WTC11 (cell line): ENCODE measurements around the gene RCAN3. TPM values are rescaled to one million over a fixed set of nuclear protein-coding genes. Genes with fewer than 3 reads are reported as not detected.
"Not testable (repeated sequence)": the region's sequence is repeated elsewhere in the genome, so short reads cannot be mapped to it uniquely, and the experiment has no call there.

ENCODE experiments used
- ATAC-seq: fragments of 200-7000 bp; cut with Tn5 transposase; 2 replicates; pipeline ENCODE4 v1.10.0; 2021; ENCODE audit warnings: mild to moderate bottlenecking, moderate library complexity
- CTCF ChIA-PET: fragments of 300-600 bp; sonication (Branson Sonifier 250); formaldehyde crosslinking; loops from one replicate; lab custom pipeline; 2021; ENCODE audit warnings: antibody characterized with exemption; lab: Charles Lee
- POLR2A ChIA-PET: fragments of 350-600 bp; sonication (Branson Sonifier 250); formaldehyde crosslinking; loops from one replicate; lab custom pipeline; 2021; ENCODE audit warnings: antibody characterized with exemption; lab: Charles Lee
- DNase-seq: peaks from one replicate; pipeline ENCODE4 v3.0.0; 2021; ENCODE audit warnings: low spot score
- H3K27ac Mint-ChIP-seq: 2 replicates; pipeline ENCODE4 v1.8.0; 2021; ENCODE audit warnings: mixed read lengths
- H3K27me3 Mint-ChIP-seq: 2 replicates; pipeline ENCODE4 v1.8.0; 2021; ENCODE audit warnings: low read depth, mild to moderate bottlenecking, moderate library complexity, mixed read lengths
- H3K36me3 Mint-ChIP-seq: 2 replicates; pipeline ENCODE4 v1.8.0; 2021; ENCODE audit warnings: mixed read lengths
- H3K4me1 Mint-ChIP-seq: 2 replicates; pipeline ENCODE4 v1.8.0; 2022; ENCODE audit warnings: mixed read lengths
- H3K4me3 Mint-ChIP-seq: 2 replicates; pipeline ENCODE4 v1.8.0; 2021; ENCODE audit warnings: mild to moderate bottlenecking, moderate library complexity, mixed read lengths
- H3K9me3 Mint-ChIP-seq: 2 replicates; pipeline ENCODE4 v1.8.0; 2021; ENCODE audit warnings: mixed read lengths
- CBFB ChIP-seq: sonication (generic); formaldehyde crosslinking; IDR thresholded peaks from 2 replicates; pipeline ENCODE4 v1.8.1; 2022; ENCODE audit warnings: mild to moderate bottlenecking, low read depth, missing genetic modification reagents
- CREB1 ChIP-seq: sonication (generic); formaldehyde crosslinking; IDR thresholded peaks from 2 replicates; pipeline ENCODE4 v1.8.0; 2023; ENCODE audit warnings: mild to moderate bottlenecking, missing genetic modification reagents
- FOXJ3 ChIP-seq: sonication (generic); formaldehyde crosslinking; IDR thresholded peaks from 2 replicates; pipeline ENCODE4 v1.9.0; 2021; ENCODE audit warnings: missing genetic modification reagents, mild to moderate bottlenecking, borderline replicate concordance
- GABPB1 ChIP-seq: sonication (generic); formaldehyde crosslinking; IDR thresholded peaks from 2 replicates; pipeline ENCODE4 v1.8.1; 2023; ENCODE audit warnings: mild to moderate bottlenecking, missing genetic modification reagents
- HMGA2 ChIP-seq: fragments of 250-450 bp; sonication (Bioruptor Pico); IDR thresholded peaks from 2 replicates; pipeline ENCODE4 v1.4.0; 2021; ENCODE audit warnings: mild to moderate bottlenecking, moderate library complexity
- RORB ChIP-seq: fragments of 250-450 bp; sonication (Bioruptor Pico); IDR thresholded peaks from 2 replicates; pipeline ENCODE4 v1.9.0; 2021; ENCODE audit warnings: mild to moderate bottlenecking
- SMAD4 ChIP-seq: sonication (generic); formaldehyde crosslinking; IDR thresholded peaks from 2 replicates; pipeline ENCODE4 v1.8.0; 2022; ENCODE audit warnings: mild to moderate bottlenecking, missing genetic modification reagents
- TCF7 ChIP-seq: sonication (generic); formaldehyde crosslinking; IDR thresholded peaks from 2 replicates; pipeline ENCODE4 v1.8.0; 2022; ENCODE audit warnings: mild to moderate bottlenecking, low read depth, missing genetic modification reagents, moderate library complexity
- TP53 ChIP-seq: sonication (generic); formaldehyde crosslinking; IDR thresholded peaks from 2 replicates; pipeline ENCODE4 v1.8.1; 2023; ENCODE audit warnings: mild to moderate bottlenecking, missing genetic modification reagents
- ZNF121 ChIP-seq: sonication (generic); formaldehyde crosslinking; IDR thresholded peaks from 2 replicates; pipeline ENCODE4 v1.8.0; 2023; ENCODE audit warnings: missing genetic modification reagents
- ZNF396 ChIP-seq: fragments of 250-450 bp; sonication (Bioruptor Pico); IDR thresholded peaks from 2 replicates; pipeline ENCODE4 v1.8.0; 2021; ENCODE audit warnings: mild to moderate bottlenecking, moderate library complexity, borderline replicate concordance
- ZNF416 ChIP-seq: fragments of 250-450 bp; sonication (Bioruptor Pico); IDR thresholded peaks from 2 replicates; pipeline ENCODE4 v1.9.0; 2021; ENCODE audit warnings: mild to moderate bottlenecking, inconsistent platforms
- total RNA-seq: library from RNA; stranded (reverse); gene quantifications from 3 replicates; pipeline ENCODE4 v1.2.3, GENCODE V29; 2021
- TF ChIP-seq, protein P1 (sequence below): sonication (generic); formaldehyde crosslinking; IDR thresholded peaks from 2 replicates; pipeline ENCODE4 v1.8.1; 2023; ENCODE audit warnings: mild to moderate bottlenecking, missing genetic modification reagents, moderate library complexity
- TF ChIP-seq, protein P2 (sequence below): sonication (generic); formaldehyde crosslinking; IDR thresholded peaks from 2 replicates; pipeline ENCODE4 v1.8.0; 2023; ENCODE audit warnings: mild to moderate bottlenecking, missing genetic modification reagents
- TF ChIP-seq, protein P3 (sequence below): sonication (generic); formaldehyde crosslinking; conservative IDR thresholded peaks from 2 replicates; pipeline ENCODE4 v1.8.1; 2022; ENCODE audit warnings: mild to moderate bottlenecking, missing genetic modification reagents
- TF ChIP-seq, protein P4 (sequence below): sonication (generic); formaldehyde crosslinking; IDR thresholded peaks from 2 replicates; pipeline ENCODE4 v1.8.1; 2023; ENCODE audit warnings: mild to moderate bottlenecking, missing genetic modification reagents, moderate library complexity
- TF ChIP-seq, protein P5 (sequence below): sonication (generic); formaldehyde crosslinking; IDR thresholded peaks from 2 replicates; pipeline ENCODE4 v1.8.0; 2023; ENCODE audit warnings: missing genetic modification reagents

The RCAN3 gene
- total RNA-seq, 1 experiment from 2014 or later, result 23.3 TPM

DNA sequence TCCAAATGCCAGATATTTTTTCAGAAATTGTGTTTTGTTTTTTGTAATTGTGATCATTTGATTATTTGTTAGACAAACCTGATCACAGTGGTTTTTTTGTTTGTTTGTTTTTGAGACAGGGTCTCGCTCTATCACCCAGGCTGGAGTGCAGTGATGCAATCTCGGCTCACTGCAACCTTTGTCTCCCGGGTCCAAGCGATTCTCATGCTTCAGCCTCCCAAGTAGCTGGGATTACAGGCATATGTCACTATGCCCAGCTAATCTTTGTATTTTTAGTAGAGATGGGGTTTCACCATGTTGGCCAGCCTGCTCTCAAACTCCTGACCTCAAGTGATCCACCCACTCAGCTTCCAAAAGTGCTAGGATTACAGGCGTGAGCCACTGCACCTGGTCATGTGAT lies 46.6 kb downstream of the RCAN3 start:
- H3K27me3 Mint-ChIP-seq, H3K4me3 Mint-ChIP-seq, POLR2A ChIA-PET, H3K9me3 Mint-ChIP-seq, H3K36me3 Mint-ChIP-seq: not testable (repeated sequence)
- CTCF ChIA-PET, result interaction anchor here (1.4 to 3.5 kb wide), 2 partner anchors 38 to 399 kb away, joined by 5 to 25 read pairs; no protein-coding TSS in a partner anchor
- H3K4me1 Mint-ChIP-seq, result peaks cover 19% of the 10 kb centered on the region
- peak; percentile 89 for TF ChIP-seq GABPB1 (CRISPR knock-in tag)
- TF ChIP-seq, protein P1, sequence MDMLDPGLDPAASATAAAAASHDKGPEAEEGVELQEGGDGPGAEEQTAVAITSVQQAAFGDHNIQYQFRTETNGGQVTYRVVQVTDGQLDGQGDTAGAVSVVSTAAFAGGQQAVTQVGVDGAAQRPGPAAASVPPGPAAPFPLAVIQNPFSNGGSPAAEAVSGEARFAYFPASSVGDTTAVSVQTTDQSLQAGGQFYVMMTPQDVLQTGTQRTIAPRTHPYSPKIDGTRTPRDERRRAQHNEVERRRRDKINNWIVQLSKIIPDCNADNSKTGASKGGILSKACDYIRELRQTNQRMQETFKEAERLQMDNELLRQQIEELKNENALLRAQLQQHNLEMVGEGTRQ (CRISPR knock-in tag), result peak; percentile 11; the same call in 1 of the 2 replicates
- TF ChIP-seq, all 79 proteins: peak for 2; not testable (repeated sequence) for 77
- not testable (repeated sequence) for H3K27ac Mint-ChIP-seq, ATAC-seq, DNase-seq

DNA sequence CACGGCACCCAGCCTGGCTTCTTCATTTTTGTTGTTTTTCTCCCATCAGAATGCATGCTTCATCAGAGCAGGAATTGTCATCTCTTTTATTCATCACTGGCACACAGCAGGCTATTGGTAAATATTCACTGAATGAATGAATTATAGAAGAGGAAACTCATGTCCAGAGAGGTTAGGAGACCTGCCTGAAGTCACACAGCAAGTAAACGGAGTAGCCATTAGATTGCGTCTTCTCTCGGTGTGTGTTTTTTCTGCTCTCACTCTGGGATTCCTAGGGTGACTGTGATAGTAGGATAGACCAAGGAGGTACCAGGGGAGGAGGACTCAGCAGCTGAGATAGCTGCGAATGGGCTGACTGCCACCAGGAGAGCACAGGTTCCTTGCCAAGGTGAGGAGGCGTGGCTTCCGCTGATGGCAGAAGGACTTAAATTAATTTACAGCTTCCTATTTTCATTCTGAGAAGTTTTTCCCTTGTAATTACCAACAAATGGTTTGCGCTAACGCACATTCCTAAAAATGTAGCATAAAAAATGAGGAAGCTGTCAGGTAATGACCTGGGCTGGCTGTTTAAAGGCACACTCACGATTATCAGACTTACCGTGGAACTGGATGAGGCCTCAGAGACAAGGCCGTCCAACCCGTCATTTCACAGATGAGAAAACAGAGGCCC lies 48.8 kb downstream of the RCAN3 start:
- DNase-seq (no peak), ATAC-seq (0 out of 2 replicates have a peak, but pooled peaks have one; percentile 27)
- TF ChIP-seq ZNF121 (CRISPR knock-in tag) (no peak), SMAD4 (no peak), CREB1 (no peak), FOXJ3 (CRISPR knock-in tag) (no peak), HMGA2 (CRISPR knock-in tag) (no peak), RORB (CRISPR knock-in tag) (no peak), CBFB (CRISPR knock-in tag) (no peak)
- TF ChIP-seq, protein P2, sequence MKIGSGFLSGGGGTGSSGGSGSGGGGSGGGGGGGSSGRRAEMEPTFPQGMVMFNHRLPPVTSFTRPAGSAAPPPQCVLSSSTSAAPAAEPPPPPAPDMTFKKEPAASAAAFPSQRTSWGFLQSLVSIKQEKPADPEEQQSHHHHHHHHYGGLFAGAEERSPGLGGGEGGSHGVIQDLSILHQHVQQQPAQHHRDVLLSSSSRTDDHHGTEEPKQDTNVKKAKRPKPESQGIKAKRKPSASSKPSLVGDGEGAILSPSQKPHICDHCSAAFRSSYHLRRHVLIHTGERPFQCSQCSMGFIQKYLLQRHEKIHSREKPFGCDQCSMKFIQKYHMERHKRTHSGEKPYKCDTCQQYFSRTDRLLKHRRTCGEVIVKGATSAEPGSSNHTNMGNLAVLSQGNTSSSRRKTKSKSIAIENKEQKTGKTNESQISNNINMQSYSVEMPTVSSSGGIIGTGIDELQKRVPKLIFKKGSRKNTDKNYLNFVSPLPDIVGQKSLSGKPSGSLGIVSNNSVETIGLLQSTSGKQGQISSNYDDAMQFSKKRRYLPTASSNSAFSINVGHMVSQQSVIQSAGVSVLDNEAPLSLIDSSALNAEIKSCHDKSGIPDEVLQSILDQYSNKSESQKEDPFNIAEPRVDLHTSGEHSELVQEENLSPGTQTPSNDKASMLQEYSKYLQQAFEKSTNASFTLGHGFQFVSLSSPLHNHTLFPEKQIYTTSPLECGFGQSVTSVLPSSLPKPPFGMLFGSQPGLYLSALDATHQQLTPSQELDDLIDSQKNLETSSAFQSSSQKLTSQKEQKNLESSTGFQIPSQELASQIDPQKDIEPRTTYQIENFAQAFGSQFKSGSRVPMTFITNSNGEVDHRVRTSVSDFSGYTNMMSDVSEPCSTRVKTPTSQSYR, result no peak
- TF ChIP-seq, protein P3, sequence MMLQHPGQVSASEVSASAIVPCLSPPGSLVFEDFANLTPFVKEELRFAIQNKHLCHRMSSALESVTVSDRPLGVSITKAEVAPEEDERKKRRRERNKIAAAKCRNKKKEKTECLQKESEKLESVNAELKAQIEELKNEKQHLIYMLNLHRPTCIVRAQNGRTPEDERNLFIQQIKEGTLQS (CRISPR knock-in tag), result no peak
- peaks cover 17% of the 10 kb centered on the region for H3K4me1 Mint-ChIP-seq
- no peak overlapping the region for H3K4me3 Mint-ChIP-seq
- no peaks in the 10 kb centered on the region for H3K36me3 Mint-ChIP-seq
- H3K27ac Mint-ChIP-seq, result no peak overlapping the region; the same call in 1 of the 2 replicates
- POLR2A ChIA-PET, result no interaction called here
- H3K9me3 Mint-ChIP-seq, result no peaks in the 10 kb centered on the region
- H3K27me3 Mint-ChIP-seq, result peaks cover 23% of the 10 kb centered on the region
- CTCF ChIA-PET, result interaction anchor here (1.1 to 1.8 kb wide), 2 partner anchors 36 to 136 kb away, joined by 3 to 4 read pairs; partner anchors contain the start of gene NIPAL3

DNA sequence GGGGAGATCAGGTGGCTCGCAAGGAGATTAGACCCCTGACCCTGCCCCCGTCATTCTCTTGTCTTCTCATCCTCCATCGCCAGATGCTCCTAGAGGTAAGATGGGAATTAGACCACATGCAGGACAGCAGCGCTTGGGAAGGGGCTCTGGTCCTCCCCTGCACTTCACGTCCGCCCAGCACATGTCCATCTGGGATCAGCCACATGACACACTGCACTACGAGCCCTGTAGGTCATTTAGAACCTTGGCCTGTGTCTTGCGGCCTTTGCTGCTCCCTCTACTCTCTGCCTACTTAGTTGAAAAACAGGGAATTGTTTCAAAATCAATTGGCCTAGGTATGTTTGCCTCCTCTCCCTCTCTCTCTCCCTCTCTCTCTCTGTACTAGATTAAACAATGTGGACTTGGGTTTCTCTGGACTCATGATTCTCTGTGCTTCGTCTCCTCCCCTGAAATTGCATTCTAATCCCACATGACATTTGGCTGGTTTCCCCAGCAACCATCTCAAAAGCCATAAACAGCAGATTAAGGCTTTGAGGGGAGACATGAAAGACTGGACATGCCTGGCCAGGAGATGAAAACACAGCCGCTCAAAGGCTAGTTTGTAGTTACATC lies 49.4 kb downstream of the RCAN3 start:
- H3K27ac Mint-ChIP-seq, result no peak overlapping the region; the same call in 1 of the 2 replicates
- POLR2A ChIA-PET, result no interaction called here
- peak; percentile 14; the same call in 1 of the 2 replicates for ATAC-seq
- H3K36me3 Mint-ChIP-seq, result no peaks in the 10 kb centered on the region
- no peak for DNase-seq
- H3K4me1 Mint-ChIP-seq, result peaks cover 17% of the 10 kb centered on the region
- H3K9me3 Mint-ChIP-seq, result no peaks in the 10 kb centered on the region
- TF ChIP-seq, protein P4, sequence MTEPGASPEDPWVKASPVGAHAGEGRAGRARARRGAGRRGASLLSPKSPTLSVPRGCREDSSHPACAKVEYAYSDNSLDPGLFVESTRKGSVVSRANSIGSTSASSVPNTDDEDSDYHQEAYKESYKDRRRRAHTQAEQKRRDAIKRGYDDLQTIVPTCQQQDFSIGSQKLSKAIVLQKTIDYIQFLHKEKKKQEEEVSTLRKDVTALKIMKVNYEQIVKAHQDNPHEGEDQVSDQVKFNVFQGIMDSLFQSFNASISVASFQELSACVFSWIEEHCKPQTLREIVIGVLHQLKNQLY, result no peak
- TF ChIP-seq RORB (CRISPR knock-in tag), result no peak
- peak; percentile 51; the same call in 1 of the 2 replicates for TF ChIP-seq GABPB1 (CRISPR knock-in tag)
- TF ChIP-seq TCF7 (CRISPR knock-in tag), result no peak
- TF ChIP-seq TP53 (CRISPR knock-in tag), result no peak
- no peak for TF ChIP-seq ZNF396
- no peak for TF ChIP-seq ZNF416
- TF ChIP-seq, protein P5, sequence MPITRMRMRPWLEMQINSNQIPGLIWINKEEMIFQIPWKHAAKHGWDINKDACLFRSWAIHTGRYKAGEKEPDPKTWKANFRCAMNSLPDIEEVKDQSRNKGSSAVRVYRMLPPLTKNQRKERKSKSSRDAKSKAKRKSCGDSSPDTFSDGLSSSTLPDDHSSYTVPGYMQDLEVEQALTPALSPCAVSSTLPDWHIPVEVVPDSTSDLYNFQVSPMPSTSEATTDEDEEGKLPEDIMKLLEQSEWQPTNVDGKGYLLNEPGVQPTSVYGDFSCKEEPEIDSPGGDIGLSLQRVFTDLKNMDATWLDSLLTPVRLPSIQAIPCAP (CRISPR knock-in tag), result no peak
- no peak overlapping the region for H3K4me3 Mint-ChIP-seq
- peaks cover 30% of the 10 kb centered on the region for H3K27me3 Mint-ChIP-seq
- CTCF ChIA-PET, result interaction anchor here (1.1 to 1.8 kb wide), 2 partner anchors 35 to 137 kb away, joined by 3 to 4 read pairs; partner anchors contain the start of gene NIPAL3
